Kidney (tissue), 14 donors: ENCODE measurements around the gene LAMC1. TPM values are rescaled to one million over a fixed set of nuclear protein-coding genes. Genes with fewer than 3 reads are reported as not detected.

Experiments
- DNase-seq, 5 donors: peaks; one replicate each; pipeline ENCODE4 v3.0.0-alpha.2; 2013 to 2020
- FAIRE-seq: peaks from 2 replicates; lab custom pipeline; 2012; peaks lifted over from hg19 to GRCh38; lab: Jason Lieb, UNC
- H3K27ac ChIP-seq, 2 donors: one replicate each; pipeline ENCODE4 v1.7.0; 2013; ENCODE audit warnings: low read depth in 2 of 2, low read length in 2 of 2, inconsistent platforms in 1 of 2
- H3K27me3 ChIP-seq: one replicate; pipeline ENCODE4 v1.7.1; 2013; ENCODE audit warnings: low read length, inconsistent platforms; ENCODE audit not compliant: control insufficient read depth, insufficient read depth
- H3K36me3 ChIP-seq, 3 donors: one replicate each; pipeline versions ENCODE4 v1.7.0 to v1.7.1; 2013; ENCODE audit warnings: low read length in 3 of 3, control low read depth in 1 of 3, inconsistent platforms in 1 of 3; ENCODE audit not compliant: insufficient read depth in 3 of 3, control insufficient read depth in 2 of 3
- H3K4me1 ChIP-seq, 3 donors: one replicate each; pipeline versions ENCODE4 v1.7.0 to v1.7.1; 2013; ENCODE audit warnings: low read length in 3 of 3, inconsistent platforms in 1 of 3, low read depth in 1 of 3; ENCODE audit not compliant: control insufficient read depth in 2 of 3, insufficient read depth in 2 of 3
- H3K4me3 ChIP-seq, 3 donors: one replicate each; pipeline versions ENCODE4 v1.7.0 to v1.8.1; 2013; ENCODE audit warnings: low read length in 3 of 3, control low read depth in 1 of 3, inconsistent platforms in 1 of 3
- H3K9ac ChIP-seq, 3 donors: one replicate each; pipeline versions ENCODE4 v1.7.0 to v1.7.1; 2013; ENCODE audit warnings: low read length in 3 of 3, control low read depth in 1 of 3, inconsistent platforms in 1 of 3
- H3K9me3 ChIP-seq, 3 donors: one replicate each; pipeline versions ENCODE4 v1.7.0 to v1.7.1; 2013; ENCODE audit warnings: low read length in 3 of 3, control low read depth in 1 of 3, inconsistent platforms in 1 of 3; ENCODE audit not compliant: control insufficient read depth in 2 of 3, insufficient read depth in 1 of 3
- CTCF ChIP-seq: IDR thresholded peaks from 3 replicates; pipeline ENCODE4 v1.5.1; 2012; ENCODE audit warnings: mild to moderate bottlenecking, moderate library complexity, borderline replicate concordance; ENCODE audit not compliant: insufficient read depth; ENCODE audit errors: extremely low read depth
- intact Hi-C: fragments of 100-400 bp; cut with DNase I; formaldehyde crosslinking; loops from one replicate; pipeline ENCODE4 v1.11.1; 2022
- polyA plus RNA-seq: library from polyadenylated mRNA; stranded (reverse); fragments of 350-450 nt; fragmentation: Illumina TruSeq; extraction: RNeasy Lipid Tissue Mini Kit (QIAGEN cat#74804); gene quantifications from one replicate; pipeline ENCODE4 v1.2.3, GENCODE V29; 2014; ENCODE audit warnings: low read depth, low replicate concordance; ENCODE audit not compliant: insufficient read depth
- total RNA-seq: library from RNA; stranded (reverse); fragmentation: NEBNext Ultra II Directional; extraction: Animal tissue kit (Norgen Biotek cat#: 25700); gene quantifications from one replicate; pipeline ENCODE4 v1.2.1, GENCODE V29; 2021
- donor health status: control.
- donor health status: control.
- donor health status: control.
- donor health status: control.
- donor health status: control.
- donor health status: DM: yes; HTN: yes; CAD: no.
- donor health status: Normal renal cell carcinoma (clear cell type).

Gene LAMC1
- total and polyA plus RNA-seq, 2 donors from 2014 or later = 21.1 to 140 TPM

- H3K4me1 ChIP-seq = no peaks in the 10 kb centered on the region
- H3K27ac ChIP-seq = no peak overlapping the region
- no peaks in the 10 kb centered on the region for H3K9me3 ChIP-seq
- H3K27me3 ChIP-seq = no peaks in the 10 kb centered on the region
- TF ChIP-seq CTCF = no peak
- DNase-seq = peak in 1 of 5 donors; percentile 20
- no peak overlapping the region for H3K9ac ChIP-seq
- H3K4me3 ChIP-seq = no peak overlapping the region
- intact Hi-C loops = no loop called here
- FAIRE-seq = no peak
- H3K36me3 ChIP-seq = no peaks in the 10 kb centered on the region
Measured at GRCh38 chr1:183173828-183174227, 150.6 kb downstream of the LAMC1 start.

DNA sequence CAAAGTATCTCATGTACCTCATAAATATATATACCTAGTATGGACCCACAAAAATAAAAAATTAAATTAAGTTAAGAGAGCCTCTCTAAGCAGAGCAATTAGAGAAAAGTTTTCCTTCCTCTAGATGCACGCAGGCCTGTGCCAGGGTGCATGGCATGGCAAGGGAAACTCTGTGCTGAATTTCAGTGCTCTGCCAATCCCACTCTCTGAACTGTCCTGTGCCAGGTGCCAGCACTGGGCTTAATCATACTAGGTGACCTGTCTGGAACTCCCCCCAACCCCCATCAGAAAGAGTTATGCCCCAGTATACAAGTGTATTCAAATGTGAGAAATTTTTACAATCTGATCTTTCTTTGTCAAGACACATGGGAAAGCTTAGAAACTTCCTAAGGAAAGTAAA is 152.4 kb downstream of the LAMC1 start:
- H3K4me3 ChIP-seq = no peak overlapping the region
- TF ChIP-seq CTCF = no peak
- no peaks in the 10 kb centered on the region for H3K4me1 ChIP-seq
- H3K36me3 ChIP-seq = no peaks in the 10 kb centered on the region
- no peaks in the 10 kb centered on the region for H3K27me3 ChIP-seq
- H3K27ac ChIP-seq = no peak overlapping the region
- H3K9ac ChIP-seq = no peak overlapping the region
- H3K9me3 ChIP-seq = no peaks in the 10 kb centered on the region
- FAIRE-seq = no peak
- intact Hi-C loops = no loop called here
- DNase-seq = no peak

DNA sequence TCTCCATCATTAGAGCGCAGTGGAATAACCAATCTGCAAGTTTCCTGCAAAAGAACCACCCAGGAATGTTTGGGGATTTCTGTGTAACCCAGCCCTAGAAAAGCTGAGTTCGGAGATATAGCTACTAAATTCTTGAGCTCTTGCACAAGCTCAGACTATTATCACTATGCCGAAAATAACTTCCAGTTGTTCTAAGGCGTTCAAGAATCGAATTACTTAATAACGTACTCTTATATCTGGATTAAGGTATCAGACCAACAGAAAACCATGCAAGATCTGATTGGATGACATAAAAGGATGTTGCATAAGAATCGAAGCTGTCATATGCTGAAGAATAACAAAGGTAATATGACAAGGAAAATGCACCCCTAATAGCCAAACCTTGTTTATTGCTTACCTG is 155.3 kb downstream of the LAMC1 start:
- Histone ChIP-seq H3K36me3 (no peaks in the 10 kb centered on the region), H3K9ac (no peak overlapping the region)

More for the DNA sequence above, 155.3 kb downstream of the LAMC1 start:
- H3K4me1 ChIP-seq = peaks cover 0 to 2% (median 0%) of the 10 kb centered on the region in 3 donors
- no peaks in the 10 kb centered on the region for H3K27me3 ChIP-seq
- no peak overlapping the region for H3K27ac ChIP-seq
- no peak for DNase-seq
- no peak for TF ChIP-seq CTCF
- no peak for FAIRE-seq
- no peak overlapping the region for H3K4me3 ChIP-seq
- no peaks in the 10 kb centered on the region for H3K9me3 ChIP-seq
- intact Hi-C loops = no loop called here
